Measurements from ENCODE around the gene OR51A4. TPM values are rescaled to one million over a fixed set of nuclear protein-coding genes. Genes with fewer than 3 reads are reported as not detected.
"Not testable (repeated sequence)": the region's sequence is repeated elsewhere in the genome, so short reads cannot be mapped to it uniquely, and the experiment has no call there.

The OR51A4 gene
- total RNA-seq (not detected), total RNA-seq (0 reads per million in 2 donors)

DNA sequence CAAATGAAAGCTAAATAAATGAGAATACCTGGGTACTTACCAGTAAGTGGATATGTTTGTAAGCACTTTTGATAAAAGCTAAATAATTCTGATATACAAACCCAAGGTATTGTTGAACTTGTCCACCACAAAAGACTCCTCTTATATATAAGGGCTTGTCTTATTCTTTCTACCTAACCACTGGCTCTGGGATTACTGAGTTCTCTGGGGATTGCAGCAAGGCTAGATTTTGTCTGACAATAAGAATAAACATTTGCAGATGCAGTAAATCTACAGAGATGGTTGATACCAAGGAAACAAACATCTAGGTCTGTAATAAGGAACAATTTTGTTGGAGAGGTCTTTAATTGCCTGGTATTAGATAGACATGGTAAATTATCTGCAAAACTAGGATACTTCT is at the start of gene OR51A4:
TSS of gene OR51A4 (minus strand) at position 101 of the 400 bp plus-strand sequence. CDS start 505 bp downstream, outside the sequence.
- no peaks in the 10 kb centered on the region for H3K36me3 Mint-ChIP-seq (ENCODE audit: low read depth)
- ATAC-seq (no peak), DNase-seq (no peak)
- no peak within 1 kb of the TSS for H3K4me3 Mint-ChIP-seq
- no peaks in the 10 kb centered on the region for H3K27me3 Mint-ChIP-seq
- no peaks in the 10 kb centered on the region for H3K9me3 ChIP-seq (ENCODE audit: control insufficient read depth, low read length, poor library complexity, severe bottlenecking)
- H3K27ac Mint-ChIP-seq = no peak within 1 kb of the TSS
- no peaks in the 10 kb centered on the region for H3K4me1 Mint-ChIP-seq

DNA sequence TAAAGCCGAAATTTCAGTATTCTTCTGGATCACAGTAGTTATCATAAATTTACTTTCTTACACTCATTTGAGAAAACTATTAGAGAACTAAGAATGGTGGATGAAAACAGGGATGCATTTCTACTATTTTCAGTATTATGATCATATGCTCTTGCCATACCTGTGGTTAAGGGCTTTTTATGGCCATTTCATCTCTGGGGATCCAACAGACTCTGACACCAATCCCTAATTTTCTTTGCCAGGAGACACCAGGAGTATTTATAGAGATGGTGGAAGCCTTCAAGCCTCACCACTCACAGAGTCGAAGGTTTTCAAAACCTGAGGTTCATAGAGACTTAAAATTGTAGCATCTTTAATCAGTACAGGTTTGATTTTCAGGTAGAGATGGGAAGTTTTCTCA is 47.1 kb upstream of the OR51A4 start, which contains the start of gene OR51L1:
TSS of gene OR51L1 (plus strand) at position 301 of the 400 bp plus-strand sequence. CDS start 4,132 bp downstream, outside the sequence.
- Mint-ChIP-seq H3K27ac (no peak within 1 kb of the TSS), H3K4me3 (no peak within 1 kb of the TSS), H3K4me1 (peaks cover 5% of the 10 kb centered on the region), H3K36me3 (ENCODE audit: low read depth) (no peaks in the 10 kb centered on the region), H3K27me3 (peaks cover 13% of the 10 kb centered on the region)
- H3K9me3 ChIP-seq (ENCODE audit: control insufficient read depth, low read length, poor library complexity, severe bottlenecking) = no peaks in the 10 kb centered on the region
- ATAC-seq (no peak), DNase-seq (no peak)

GRCh38 chr11:4991060-4991459 is 43.7 kb upstream of the OR51A4 start:
- Mint-ChIP-seq H3K4me1 (peaks cover 2% of the 10 kb centered on the region), H3K4me3 (no peak overlapping the region), H3K27me3 (peaks cover 13% of the 10 kb centered on the region), H3K36me3 (ENCODE audit: low read depth) (no peaks in the 10 kb centered on the region), H3K27ac (no peak overlapping the region)
- DNase-seq = no peak
- ATAC-seq = no peak
- no peaks in the 10 kb centered on the region for H3K9me3 ChIP-seq (ENCODE audit: control insufficient read depth, low read length, poor library complexity, severe bottlenecking)

DNA sequence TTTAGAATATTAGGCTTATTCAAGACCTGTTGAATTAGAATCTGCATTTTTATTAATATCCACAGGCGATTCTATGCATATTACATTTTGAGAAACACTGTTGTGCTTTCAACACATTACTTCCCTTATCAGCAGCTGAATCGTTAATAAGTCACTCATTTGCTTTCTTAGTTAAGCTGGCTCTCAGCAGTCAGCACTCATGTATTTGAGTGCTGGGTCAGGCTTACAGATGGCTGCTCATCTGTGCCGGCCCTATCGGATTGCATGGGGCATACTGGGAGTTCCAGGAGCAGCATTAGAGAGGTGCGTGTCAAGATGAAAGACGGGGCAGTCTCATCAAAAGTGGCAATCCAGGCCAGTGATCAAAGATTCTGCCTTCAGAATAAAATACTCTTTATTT is 36.4 kb upstream of the OR51A4 start:
- Mint-ChIP-seq H3K27ac (no peak overlapping the region), H3K4me1 (no peaks in the 10 kb centered on the region), H3K27me3 (no peaks in the 10 kb centered on the region), H3K36me3 (ENCODE audit: low read depth) (no peaks in the 10 kb centered on the region), H3K4me3 (no peak overlapping the region)
- DNase-seq = no peak
- no peak for ATAC-seq
- H3K9me3 ChIP-seq (ENCODE audit: control insufficient read depth, low read length, poor library complexity, severe bottlenecking) = no peaks in the 10 kb centered on the region

DNA sequence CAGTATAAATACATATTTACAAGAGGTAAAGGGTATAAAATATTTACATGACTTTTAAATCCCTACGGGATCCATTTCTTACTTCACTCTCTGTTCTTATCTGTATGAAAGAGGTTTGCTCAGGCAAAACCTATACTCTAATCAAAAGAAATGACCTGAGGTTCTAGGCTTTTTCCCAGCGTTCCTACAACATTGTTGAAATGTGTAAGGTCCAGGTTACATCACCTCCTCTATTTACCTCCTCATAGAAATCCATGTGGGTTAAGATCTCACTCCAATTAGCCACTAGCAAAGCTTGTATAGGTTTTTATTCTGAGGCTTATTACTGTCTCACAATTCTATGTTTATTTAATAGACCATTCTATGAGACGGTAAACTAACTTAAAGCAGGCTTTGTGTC is 35.3 kb upstream of the OR51A4 start:
- H3K4me3 Mint-ChIP-seq = no peak overlapping the region
- H3K9me3 ChIP-seq (ENCODE audit: control insufficient read depth, low read length, poor library complexity, severe bottlenecking) = no peaks in the 10 kb centered on the region
- no peaks in the 10 kb centered on the region for H3K4me1 Mint-ChIP-seq
- no peak for DNase-seq
- ATAC-seq = no peak
- H3K36me3 Mint-ChIP-seq (ENCODE audit: low read depth) = no peaks in the 10 kb centered on the region
- no peaks in the 10 kb centered on the region for H3K27me3 Mint-ChIP-seq
- no peak overlapping the region for H3K27ac Mint-ChIP-seq

DNA sequence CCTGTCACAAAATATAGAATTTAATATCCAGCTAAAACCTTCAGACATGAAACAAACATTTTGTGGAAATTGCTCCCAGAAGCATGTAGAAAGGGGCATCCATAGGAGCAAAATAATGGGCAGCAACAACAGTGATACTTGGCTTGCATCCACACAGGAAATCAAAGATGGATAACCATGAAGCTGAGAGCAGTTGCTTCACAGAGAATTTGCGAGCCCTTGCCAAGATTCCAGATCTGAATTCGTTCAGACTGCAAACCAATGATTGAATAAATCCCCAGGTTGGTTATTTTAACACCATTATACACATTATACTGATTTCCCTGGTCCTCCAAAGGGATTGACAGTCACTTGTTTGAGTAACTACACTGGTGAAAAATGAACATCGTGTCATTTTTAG is 31.6 kb upstream of the OR51A4 start:
- H3K4me1 Mint-ChIP-seq = no peaks in the 10 kb centered on the region

GRCh38 chr11:4975436-4975835 is 28.0 kb upstream of the OR51A4 start:
- Mint-ChIP-seq H3K4me3 (no peak overlapping the region), H3K27me3 (no peaks in the 10 kb centered on the region), H3K27ac (no peak overlapping the region), H3K4me1 (no peaks in the 10 kb centered on the region), H3K36me3 (ENCODE audit: low read depth) (no peaks in the 10 kb centered on the region)
- DNase-seq (no peak), ATAC-seq (no peak)
- H3K9me3 ChIP-seq (ENCODE audit: control insufficient read depth, low read length, poor library complexity, severe bottlenecking) = no peaks in the 10 kb centered on the region

More for the DNA sequence above, 31.6 kb upstream of the OR51A4 start:
- Mint-ChIP-seq H3K4me3 (no peak overlapping the region), H3K27me3 (no peaks in the 10 kb centered on the region), H3K27ac (no peak overlapping the region), H3K36me3 (ENCODE audit: low read depth) (no peaks in the 10 kb centered on the region)
- ATAC-seq (no peak), DNase-seq (no peak)
- no peaks in the 10 kb centered on the region for H3K9me3 ChIP-seq (ENCODE audit: control insufficient read depth, low read length, poor library complexity, severe bottlenecking)

DNA sequence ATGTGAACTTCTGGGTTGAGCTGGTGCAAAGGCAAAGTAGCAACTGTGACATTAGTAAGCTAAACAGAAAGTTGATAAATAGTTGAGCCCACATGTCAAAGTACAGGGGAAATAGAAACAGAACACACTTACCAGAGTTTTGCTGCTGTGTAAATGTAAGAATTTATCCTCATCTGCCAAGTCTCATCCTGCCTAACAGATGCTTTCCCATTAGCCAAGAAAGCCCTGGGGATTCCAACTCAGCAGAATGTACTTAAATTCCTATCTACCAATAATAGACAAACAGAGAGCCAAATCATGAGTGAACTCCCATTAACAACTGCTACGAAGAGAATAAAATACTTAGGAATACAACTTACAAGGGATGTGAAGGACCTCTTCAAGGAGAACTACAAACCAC is 15.4 kb upstream of the OR51A4 start:
- H3K36me3 Mint-ChIP-seq (ENCODE audit: low read depth) = no peaks in the 10 kb centered on the region
- H3K9me3 ChIP-seq (ENCODE audit: control insufficient read depth, low read length, poor library complexity, severe bottlenecking) = no peaks in the 10 kb centered on the region
- H3K27ac Mint-ChIP-seq = no peak overlapping the region
- H3K4me3 Mint-ChIP-seq = no peak overlapping the region
- DNase-seq (no peak), ATAC-seq (no peak)
- H3K27me3 Mint-ChIP-seq = no peaks in the 10 kb centered on the region
- no peaks in the 10 kb centered on the region for H3K4me1 Mint-ChIP-seq

DNA sequence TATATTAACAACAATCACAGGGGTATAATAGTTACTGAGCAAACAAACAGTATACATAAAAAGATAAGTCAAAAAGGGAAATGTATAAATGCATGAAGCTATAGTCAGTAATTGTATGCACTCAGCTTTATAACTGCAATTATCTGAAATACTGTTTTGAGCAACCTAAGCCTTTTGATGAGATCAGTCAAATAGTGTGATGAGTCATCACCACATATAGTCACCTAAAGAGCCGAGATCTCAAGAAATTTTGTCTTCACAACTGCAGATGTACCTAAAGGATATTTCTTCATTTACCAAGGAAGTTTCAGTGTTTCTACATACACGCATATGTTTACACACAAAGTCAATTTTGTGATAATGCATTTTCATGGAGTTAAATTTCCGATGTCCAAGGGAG is 13.5 kb upstream of the OR51A4 start:
- ATAC-seq (no peak), DNase-seq (no peak)
- Mint-ChIP-seq H3K4me3 (no peak overlapping the region), H3K27me3 (no peaks in the 10 kb centered on the region), H3K4me1 (no peaks in the 10 kb centered on the region), H3K27ac (no peak overlapping the region), H3K36me3 (ENCODE audit: low read depth) (no peaks in the 10 kb centered on the region)
- H3K9me3 ChIP-seq (ENCODE audit: control insufficient read depth, low read length, poor library complexity, severe bottlenecking) = no peaks in the 10 kb centered on the region

DNA sequence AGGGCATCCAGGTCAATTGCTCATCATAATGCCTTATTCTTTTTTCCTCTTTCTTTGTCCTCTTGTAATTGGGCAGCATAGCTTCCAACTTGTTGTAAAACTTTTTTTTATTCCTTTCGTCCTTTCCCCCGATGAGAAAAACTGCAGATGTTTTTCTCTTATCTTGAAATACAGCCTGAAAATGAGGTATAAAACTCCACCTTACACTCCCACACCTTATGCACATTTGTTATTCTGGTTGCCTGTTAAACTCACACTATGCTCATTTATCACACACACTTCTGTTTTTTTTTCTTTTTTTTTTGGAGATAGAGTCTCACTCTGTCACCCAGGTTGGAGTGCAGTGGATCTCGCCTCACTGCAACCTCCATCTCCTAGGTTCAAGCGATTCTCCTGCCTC is 10.0 kb upstream of the OR51A4 start:
- Mint-ChIP-seq H3K36me3 (ENCODE audit: low read depth) (no peaks in the 10 kb centered on the region), H3K4me1 (no peaks in the 10 kb centered on the region), H3K4me3 (no peak overlapping the region), H3K27me3 (no peaks in the 10 kb centered on the region), H3K27ac (no peak overlapping the region)
- no peak for ATAC-seq
- H3K9me3 ChIP-seq (ENCODE audit: control insufficient read depth, low read length, poor library complexity, severe bottlenecking) = no peaks in the 10 kb centered on the region
- no peak for DNase-seq

- H3K9me3 ChIP-seq (ENCODE audit: control insufficient read depth, low read length, poor library complexity, severe bottlenecking); H3K27me3 Mint-ChIP-seq; H3K27ac Mint-ChIP-seq; H3K4me1 Mint-ChIP-seq; H3K4me3 Mint-ChIP-seq; H3K36me3 Mint-ChIP-seq (ENCODE audit: low read depth); ATAC-seq; DNase-seq: not testable (repeated sequence)
Observed at GRCh38 chr11:4955613-4956012, 8.2 kb upstream of the OR51A4 start, which contains the start of gene OR51A2. Gene OR51A2 (minus strand): TSS chr11:4955713. CDS start chr11:4955713, 0 bp downstream.

DNA sequence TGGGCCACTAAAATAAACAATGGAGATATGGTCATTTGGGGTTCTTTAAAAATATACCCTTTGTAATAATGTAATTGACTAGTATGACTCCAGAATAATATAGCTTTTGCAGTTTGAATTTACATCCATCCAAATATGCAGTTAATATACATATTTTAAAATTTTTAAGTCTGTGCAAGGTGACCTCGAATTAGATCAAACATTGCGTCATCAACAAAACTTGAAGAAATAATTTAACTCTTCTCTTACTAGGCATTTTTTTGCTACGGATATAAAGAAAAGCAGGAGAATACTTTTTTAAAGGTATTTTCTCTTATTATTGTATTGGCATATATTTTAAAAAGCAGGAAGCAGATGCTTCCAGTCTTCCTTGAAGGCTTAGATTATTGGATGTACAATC is 10.7 kb downstream of the OR51A4 start:
- H3K27me3 Mint-ChIP-seq = peaks cover 14% of the 10 kb centered on the region

GRCh38 chr11:4932751-4933150 is 14.7 kb downstream of the OR51A4 start:
- no peak overlapping the region for H3K4me3 Mint-ChIP-seq
- H3K27ac Mint-ChIP-seq = no peak overlapping the region
- H3K9me3 ChIP-seq (ENCODE audit: control insufficient read depth, low read length, poor library complexity, severe bottlenecking) = no peaks in the 10 kb centered on the region
- DNase-seq (no peak), ATAC-seq (no peak)
- no peaks in the 10 kb centered on the region for H3K36me3 Mint-ChIP-seq (ENCODE audit: low read depth)
- peaks cover 7% of the 10 kb centered on the region for H3K27me3 Mint-ChIP-seq
- no peaks in the 10 kb centered on the region for H3K4me1 Mint-ChIP-seq

More for the DNA sequence above, 10.7 kb downstream of the OR51A4 start:
- H3K4me3 Mint-ChIP-seq = no peak overlapping the region
- no peaks in the 10 kb centered on the region for H3K9me3 ChIP-seq (ENCODE audit: control insufficient read depth, low read length, poor library complexity, severe bottlenecking)
- ATAC-seq (no peak), DNase-seq (no peak)
- no peaks in the 10 kb centered on the region for H3K4me1 Mint-ChIP-seq
- H3K27ac Mint-ChIP-seq = no peak overlapping the region
- no peaks in the 10 kb centered on the region for H3K36me3 Mint-ChIP-seq (ENCODE audit: low read depth)

DNA sequence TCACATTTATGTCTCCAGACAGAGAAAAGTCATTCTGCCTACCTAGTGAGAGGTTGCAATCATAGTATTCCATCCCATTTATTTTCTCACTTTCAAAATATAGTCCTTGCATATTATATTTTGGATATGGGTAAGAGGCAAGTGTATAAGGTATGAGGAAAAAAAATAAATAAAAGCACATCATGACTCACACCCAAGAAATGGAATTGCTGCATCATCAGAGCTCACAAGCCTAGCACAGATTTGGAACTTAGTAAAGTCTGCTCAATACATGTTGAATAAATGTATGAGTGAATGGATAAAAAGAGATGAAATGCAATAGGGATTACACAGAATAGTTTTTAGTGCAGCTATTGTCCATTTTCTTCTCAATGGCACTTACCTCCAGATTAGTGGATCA is 20.8 kb downstream of the OR51A4 start:
- ATAC-seq (no peak), DNase-seq (no peak)
- Mint-ChIP-seq H3K36me3 (ENCODE audit: low read depth) (no peaks in the 10 kb centered on the region), H3K27me3 (no peaks in the 10 kb centered on the region), H3K4me1 (no peaks in the 10 kb centered on the region), H3K27ac (no peak overlapping the region), H3K4me3 (no peak overlapping the region)
- no peaks in the 10 kb centered on the region for H3K9me3 ChIP-seq (ENCODE audit: control insufficient read depth, low read length, poor library complexity, severe bottlenecking)
